PC-3 (cell line): ENCODE data around the gene RAB40C. TPM values are rescaled to one million over a fixed set of nuclear protein-coding genes. Genes with fewer than 3 reads are reported as not detected.

ENCODE experiments used
- ATAC-seq: fragments of 200-7000 bp; cut with Tn5 transposase; 2 replicates; pipeline ENCODE4 v1.9.1; 2020; ENCODE audit warnings: mild to moderate bottlenecking, moderate library complexity
- BruUV-seq: library from RNA; stranded (reverse); fragments of 400-500 nt; replicated peaks from 2 replicates; lab custom pipeline; 2021; lab: Mats Ljungman, UMichigan
- CTCF ChIA-PET: fragments of 300-600 bp; sonication (Branson Sonifier 250); formaldehyde crosslinking; loops from one replicate; lab custom pipeline; 2022; ENCODE audit warnings: antibody characterized with exemption; lab: Charles Lee
- POLR2A ChIA-PET: fragments of 300-600 bp; sonication (Branson Sonifier 250); formaldehyde crosslinking; loops from one replicate; lab custom pipeline; 2022; ENCODE audit warnings: antibody characterized with exemption; ENCODE audit not compliant: unreplicated experiment; lab: Charles Lee
- DNase-seq: peaks from one replicate; pipeline ENCODE4 v3.0.0-alpha.2; 2015
- H2AFZ ChIP-seq: fragments of 300-600 bp; sonication (generic); 2 replicates; pipeline ENCODE4 v1.6.0; 2016; ENCODE audit warnings: antibody characterized with exemption, low read length
- H3F3A ChIP-seq: fragments of 300-600 bp; sonication (generic); one replicate; pipeline ENCODE4 v1.6.0; 2017; ENCODE audit warnings: antibody characterized with exemption, low read length, control low read depth, mild to moderate bottlenecking; ENCODE audit not compliant: unreplicated experiment
- H3K27ac ChIP-seq: fragments of 300-600 bp; sonication (generic); 2 replicates; pipeline ENCODE4 v1.5.1; 2016; ENCODE audit warnings: mild to moderate bottlenecking, low read length
- H3K27me3 ChIP-seq: fragments of 300-600 bp; sonication (generic); 2 replicates; pipeline ENCODE4 v1.6.1; 2016; ENCODE audit warnings: low read length, mixed read lengths
- H3K36me3 ChIP-seq: fragments of 300-600 bp; sonication (generic); 2 replicates; pipeline ENCODE4 v1.6.1; 2016; ENCODE audit warnings: low read depth, mixed run types, low read length, mixed read lengths
- H3K4me1 ChIP-seq: fragments of 300-600 bp; sonication (generic); 2 replicates; pipeline ENCODE4 v1.5.1; 2016; ENCODE audit warnings: low read length; ENCODE audit not compliant: insufficient read depth
- H3K4me2 ChIP-seq: fragments of 300-600 bp; sonication (generic); 2 replicates; pipeline ENCODE4 v1.6.0; 2016; ENCODE audit warnings: low read length
- H3K4me3 ChIP-seq: fragments of 300-600 bp; sonication (generic); 2 replicates; pipeline ENCODE4 v1.5.1; 2016; ENCODE audit warnings: mild to moderate bottlenecking, low read length, mixed read lengths
- H3K79me2 ChIP-seq: fragments of 300-600 bp; sonication (generic); 2 replicates; pipeline ENCODE4 v1.6.1; 2017; ENCODE audit warnings: low read length, mixed read lengths
- H3K9ac ChIP-seq: fragments of 300-600 bp; sonication (generic); 2 replicates; pipeline ENCODE4 v1.6.0; 2016; ENCODE audit warnings: mild to moderate bottlenecking, low read length
- H3K9me2 ChIP-seq: fragments of 300-600 bp; sonication (generic); replicated peaks from 2 replicates; pipeline ENCODE4 v1.6.1; 2016; ENCODE audit warnings: mixed run types, low read length, mixed read lengths
- H3K9me3 ChIP-seq: fragments of 300-600 bp; sonication (generic); 2 replicates; pipeline ENCODE4 v1.6.1; 2016; ENCODE audit warnings: low read length, mixed read lengths
- H4K20me1 ChIP-seq: fragments of 300-600 bp; sonication (generic); 2 replicates; pipeline ENCODE4 v1.6.1; 2016; ENCODE audit warnings: low read length, mixed read lengths
- CTCF ChIP-seq: fragments of 300-600 bp; sonication (generic); conservative IDR thresholded peaks from 2 replicates; pipeline ENCODE4 v1.5.1; 2017; ENCODE audit warnings: antibody characterized with exemption, low read depth, mild to moderate bottlenecking, low read length
- EZH2 ChIP-seq: fragments of 300-600 bp; sonication (generic); IDR thresholded peaks from one replicate; pipeline ENCODE4 v1.6.1; 2017; ENCODE audit warnings: antibody characterized with exemption, mild to moderate bottlenecking, low read length; ENCODE audit not compliant: unreplicated experiment
- EZH2phosphoT487 ChIP-seq: fragments of 300-600 bp; sonication (generic); IDR thresholded peaks from 2 replicates; pipeline ENCODE4 v1.6.1; 2018; ENCODE audit warnings: mild to moderate bottlenecking, antibody characterized with exemption, low read length, borderline replicate concordance
- intact Hi-C: fragments of 100-400 bp; cut with micrococcal nuclease; formaldehyde crosslinking; loops from 2 replicates; pipeline ENCODE4 v1.9.0; 2023
- total RNA-seq: library from RNA; depleted of rRNA; stranded (reverse); fragments of >200 nt; gene quantifications from 2 replicates; pipeline ENCODE4 v1.2.3, GENCODE V29; 2014

Gene RAB40C
- total RNA-seq, 1 experiment from 2014 or later: 19.5 TPM

GRCh38 chr16:561957-562938, 27.6 kb upstream of the RAB40C start:
- Histone ChIP-seq H3K4me2 (no peak overlapping the region), H2AFZ (no peak overlapping the region), H3K79me2 (no peaks in the 10 kb centered on the region), H3F3A (no peaks in the 10 kb centered on the region), H3K27ac (no peak overlapping the region), H4K20me1 (no peaks in the 10 kb centered on the region), H3K9me2 (no peaks in the 10 kb centered on the region), H3K4me3 (no peak overlapping the region), H3K9ac (no peak overlapping the region), H3K36me3 (no peaks in the 10 kb centered on the region), H3K9me3 (no peaks in the 10 kb centered on the region), H3K27me3 (peaks cover 13% of the 10 kb centered on the region), H3K4me1 (no peaks in the 10 kb centered on the region)
- no peak for DNase-seq
- no TSS peak for BruUV-seq
- no peak for ATAC-seq
- ChIA-PET CTCF (interaction anchor here (0.6 kb wide), 1 partner anchor 8 kb away, joined by 5 read pairs; no protein-coding TSS in a partner anchor), POLR2A (no interaction called here)
- intact Hi-C loops: no loop called here
- no peak for TF ChIP-seq EZH2phosphoT487
- TF ChIP-seq EZH2: no peak
- TF ChIP-seq CTCF: no peak

GRCh38 chr16:563072-563644, 26.7 kb upstream of the RAB40C start:
- H3K9ac ChIP-seq: no peak overlapping the region
- CTCF ChIA-PET: interaction anchor here (0.6 kb wide), 1 partner anchor 9 kb away, joined by 5 read pairs; no protein-coding TSS in a partner anchor
- no peaks in the 10 kb centered on the region for H3K79me2 ChIP-seq
- H3K36me3 ChIP-seq: no peaks in the 10 kb centered on the region
- H3K27me3 ChIP-seq: peaks cover 13% of the 10 kb centered on the region
- H2AFZ ChIP-seq: no peak overlapping the region
- ATAC-seq (no peak), DNase-seq (no peak)
- intact Hi-C loops: no loop called here
- TF ChIP-seq EZH2phosphoT487 (no peak), CTCF (no peak), EZH2 (no peak)
- POLR2A ChIA-PET: no interaction called here
- H3K9me2 ChIP-seq: no peaks in the 10 kb centered on the region
- no peak overlapping the region for H3K4me2 ChIP-seq
- no peaks in the 10 kb centered on the region for H3K4me1 ChIP-seq
- BruUV-seq: no TSS peak
- no peak overlapping the region for H3K4me3 ChIP-seq
- H3K27ac ChIP-seq: no peak overlapping the region
- H3F3A ChIP-seq: no peaks in the 10 kb centered on the region
- no peaks in the 10 kb centered on the region for H4K20me1 ChIP-seq
- H3K9me3 ChIP-seq: no peaks in the 10 kb centered on the region
